Measurements from ENCODE around the gene SLCO6A1. TPM values are rescaled to one million over a fixed set of nuclear protein-coding genes. Genes with fewer than 3 reads are reported as not detected.

SLCO6A1 gene
- polyA plus RNA-seq, 3 donors, result 0.11 TPM; not detected in 2

Other genes with a start within 250 kb of the SLCO6A1 start
- gene SLCO4C1, start 202.7 kb downstream of the SLCO6A1 start, polyA plus RNA-seq (ENCODE audit: insufficient read length in 3 of 3), result 10 to 100 TPM; 21.8 to 32.8 (median 29.1) TPM

Measured in renal cortex interstitium (tissue), 3 donors.